ENCODE measurements around the gene CMIP. TPM values are rescaled to one million over a fixed set of nuclear protein-coding genes. Genes with fewer than 3 reads are reported as not detected.
A peak's percentile ranks its signal among the peaks of the same experiment; 100 is the strongest.

Gene CMIP
- total RNA-seq, 1 experiment from 2014 or later, result 53.6 TPM

DNA sequence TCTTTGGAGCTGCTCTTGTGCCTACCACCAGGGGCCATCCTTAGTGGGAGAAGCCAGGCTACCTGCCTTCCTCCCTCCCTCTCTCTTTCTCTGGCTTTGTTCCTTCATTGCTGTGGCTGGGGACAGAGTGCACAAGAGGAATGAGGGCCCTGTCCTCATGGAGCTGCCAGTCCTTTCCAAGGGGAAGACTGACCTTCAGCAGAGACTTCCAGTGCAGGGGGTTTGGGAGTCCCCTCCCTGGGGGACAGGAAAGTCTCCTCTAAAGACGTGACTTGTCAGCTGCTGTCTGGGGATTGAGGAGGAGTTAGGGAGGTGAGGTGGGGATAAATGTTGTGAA lies 108.1 kb downstream of the CMIP start:
- Mint-ChIP-seq H3K27me3 (ENCODE audit: insufficient read depth, unreplicated experiment) (no peaks in the 10 kb centered on the region), H3K4me1 (ENCODE audit: insufficient read depth, unreplicated experiment) (peaks cover 16% of the 10 kb centered on the region), H3K4me3 (ENCODE audit: unreplicated experiment) (no peak overlapping the region), H3K27ac (ENCODE audit: low read depth, unreplicated experiment) (peak overlapping the region; percentile 50), H3K36me3 (ENCODE audit: insufficient read depth, unreplicated experiment) (peaks cover 14% of the 10 kb centered on the region), H3K9me3 (ENCODE audit: unreplicated experiment) (no peaks in the 10 kb centered on the region)
- TF ChIP-seq, protein P1, sequence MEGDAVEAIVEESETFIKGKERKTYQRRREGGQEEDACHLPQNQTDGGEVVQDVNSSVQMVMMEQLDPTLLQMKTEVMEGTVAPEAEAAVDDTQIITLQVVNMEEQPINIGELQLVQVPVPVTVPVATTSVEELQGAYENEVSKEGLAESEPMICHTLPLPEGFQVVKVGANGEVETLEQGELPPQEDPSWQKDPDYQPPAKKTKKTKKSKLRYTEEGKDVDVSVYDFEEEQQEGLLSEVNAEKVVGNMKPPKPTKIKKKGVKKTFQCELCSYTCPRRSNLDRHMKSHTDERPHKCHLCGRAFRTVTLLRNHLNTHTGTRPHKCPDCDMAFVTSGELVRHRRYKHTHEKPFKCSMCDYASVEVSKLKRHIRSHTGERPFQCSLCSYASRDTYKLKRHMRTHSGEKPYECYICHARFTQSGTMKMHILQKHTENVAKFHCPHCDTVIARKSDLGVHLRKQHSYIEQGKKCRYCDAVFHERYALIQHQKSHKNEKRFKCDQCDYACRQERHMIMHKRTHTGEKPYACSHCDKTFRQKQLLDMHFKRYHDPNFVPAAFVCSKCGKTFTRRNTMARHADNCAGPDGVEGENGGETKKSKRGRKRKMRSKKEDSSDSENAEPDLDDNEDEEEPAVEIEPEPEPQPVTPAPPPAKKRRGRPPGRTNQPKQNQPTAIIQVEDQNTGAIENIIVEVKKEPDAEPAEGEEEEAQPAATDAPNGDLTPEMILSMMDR (IDR thresholded peaks at IDR 0.05; ENCODE audit: unreplicated experiment), result no peak
- DNase-seq (ENCODE audit: unreplicated experiment), result no peak
- intact Hi-C loops (cut with micrococcal nuclease), result no loop called here
- ChIA-PET CTCF (interaction anchor here (0.6 to 0.7 kb wide), 2 partner anchors 22 to 30 kb away, joined by 3 read pairs; no protein-coding TSS in a partner anchor), POLR2A (no interaction called here)
- BruUV-seq (replicated peaks), result no TSS peak

DNA sequence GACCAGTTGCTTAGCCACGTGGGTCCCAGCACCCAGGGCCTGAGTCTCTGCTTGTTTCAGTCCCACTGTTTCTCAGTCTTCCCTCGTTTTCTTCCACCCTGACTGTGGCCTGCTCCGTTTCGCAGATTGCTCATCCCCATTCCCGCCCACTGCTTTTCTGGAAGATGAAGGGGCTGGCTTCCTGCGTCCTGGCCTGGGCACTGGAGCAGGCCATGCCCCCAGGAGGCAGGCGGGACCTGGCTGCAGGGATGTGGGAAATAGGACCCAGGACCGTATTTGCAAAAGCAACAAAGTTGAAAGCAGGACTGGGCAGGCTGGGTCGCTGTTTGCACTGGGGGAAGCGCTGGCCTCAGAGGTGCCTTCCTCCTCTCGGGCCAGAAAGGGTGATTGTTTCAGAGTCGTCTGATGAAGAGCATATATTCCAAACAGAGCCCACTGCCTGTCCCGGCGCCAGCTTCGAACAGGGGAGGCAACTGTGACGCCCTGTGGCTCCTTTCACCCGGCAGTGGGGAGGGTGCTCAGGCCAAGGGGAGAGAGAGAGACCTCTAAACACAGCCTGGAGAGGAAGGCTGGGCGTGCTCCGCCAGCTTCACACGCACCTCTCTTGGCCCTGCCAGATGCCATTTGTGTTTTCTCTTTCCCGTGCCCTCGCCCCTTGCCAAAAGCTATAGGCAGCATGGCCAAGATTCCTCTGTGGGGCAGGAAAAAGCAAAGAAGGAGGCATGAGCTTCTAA lies 108.6 kb downstream of the CMIP start:
- Mint-ChIP-seq H3K4me1 (ENCODE audit: insufficient read depth, unreplicated experiment) (peaks cover 18% of the 10 kb centered on the region), H3K4me3 (ENCODE audit: unreplicated experiment) (no peak overlapping the region), H3K36me3 (ENCODE audit: insufficient read depth, unreplicated experiment) (peaks cover 18% of the 10 kb centered on the region), H3K9me3 (ENCODE audit: unreplicated experiment) (no peaks in the 10 kb centered on the region), H3K27ac (ENCODE audit: low read depth, unreplicated experiment) (no peak overlapping the region), H3K27me3 (ENCODE audit: insufficient read depth, unreplicated experiment) (no peaks in the 10 kb centered on the region)
- DNase-seq (ENCODE audit: unreplicated experiment), result no peak
- intact Hi-C loops (cut with micrococcal nuclease), result no loop called here
- ChIA-PET CTCF (interaction anchor here (0.7 kb wide), 1 partner anchor 30 kb away, joined by 3 read pairs; no protein-coding TSS in a partner anchor), POLR2A (interaction anchor here (0.7 kb wide), 1 partner anchor 18 kb away, joined by 4 read pairs; no protein-coding TSS in a partner anchor)
- BruUV-seq (replicated peaks), result no TSS peak
- TF ChIP-seq, protein P1 (IDR thresholded peaks at IDR 0.05; ENCODE audit: unreplicated experiment), result no peak

DNA sequence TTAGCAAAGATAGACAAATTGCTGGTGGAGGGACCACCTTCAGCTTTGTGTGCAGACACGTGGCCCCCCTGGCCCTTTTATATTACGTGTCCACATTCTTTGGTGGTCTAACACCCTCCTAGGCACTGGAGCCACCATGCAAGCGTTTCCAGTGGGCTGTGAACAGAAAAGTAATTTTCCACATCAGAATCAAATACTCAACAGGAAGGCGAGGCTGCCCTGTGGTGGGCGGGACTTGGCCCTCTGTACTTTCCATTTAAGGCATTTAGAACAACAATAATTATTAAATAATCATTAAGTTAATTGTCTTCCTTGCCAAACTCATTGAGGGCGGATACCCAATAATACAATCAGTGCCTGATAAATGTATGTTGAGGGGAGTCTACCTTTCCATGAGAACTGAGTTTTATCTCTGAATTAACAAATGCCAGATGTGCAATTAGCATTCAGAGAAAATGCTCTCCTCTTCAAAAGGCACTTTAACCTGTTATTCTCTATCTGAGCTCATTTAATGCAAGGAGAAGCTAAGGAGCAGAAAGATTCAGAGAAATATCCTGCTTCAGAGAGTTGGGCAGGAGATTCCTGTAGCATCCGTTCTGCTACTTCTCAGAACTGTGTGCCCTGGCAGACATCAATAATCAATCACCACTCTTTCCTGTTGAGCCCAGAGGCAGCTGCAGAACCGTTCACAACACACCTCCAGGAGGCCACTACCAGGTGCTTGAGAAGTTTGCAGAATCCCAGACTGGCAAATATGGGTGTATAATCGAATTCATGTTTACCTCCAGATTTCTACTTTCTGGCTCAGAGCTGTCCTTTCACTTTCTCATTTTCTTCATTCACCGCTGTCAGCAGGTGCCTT lies 109.4 kb downstream of the CMIP start:
- no TSS peak for BruUV-seq (replicated peaks)
- peaks cover 18% of the 10 kb centered on the region for H3K36me3 Mint-ChIP-seq (ENCODE audit: insufficient read depth, unreplicated experiment)
- intact Hi-C loops (cut with micrococcal nuclease), result no loop called here
- TF ChIP-seq, protein P1 (IDR thresholded peaks at IDR 0.05; ENCODE audit: unreplicated experiment), result no peak
- ChIA-PET POLR2A (interaction anchor here (0.7 to 0.9 kb wide), 2 partner anchors 19 to 23 kb away, joined by 3 to 4 read pairs; no protein-coding TSS in a partner anchor), CTCF (interaction anchor here (0.6 kb wide), 1 partner anchor 602 kb away, joined by 3 read pairs; no protein-coding TSS in a partner anchor)
- H3K4me1 Mint-ChIP-seq (ENCODE audit: insufficient read depth, unreplicated experiment), result peaks cover 21% of the 10 kb centered on the region
- DNase-seq (ENCODE audit: unreplicated experiment), result no peak
- H3K27ac Mint-ChIP-seq (ENCODE audit: low read depth, unreplicated experiment), result no peak overlapping the region
- H3K27me3 Mint-ChIP-seq (ENCODE audit: insufficient read depth, unreplicated experiment), result no peaks in the 10 kb centered on the region
- H3K4me3 Mint-ChIP-seq (ENCODE audit: unreplicated experiment), result no peak overlapping the region
- H3K9me3 Mint-ChIP-seq (ENCODE audit: unreplicated experiment), result no peaks in the 10 kb centered on the region

DNA sequence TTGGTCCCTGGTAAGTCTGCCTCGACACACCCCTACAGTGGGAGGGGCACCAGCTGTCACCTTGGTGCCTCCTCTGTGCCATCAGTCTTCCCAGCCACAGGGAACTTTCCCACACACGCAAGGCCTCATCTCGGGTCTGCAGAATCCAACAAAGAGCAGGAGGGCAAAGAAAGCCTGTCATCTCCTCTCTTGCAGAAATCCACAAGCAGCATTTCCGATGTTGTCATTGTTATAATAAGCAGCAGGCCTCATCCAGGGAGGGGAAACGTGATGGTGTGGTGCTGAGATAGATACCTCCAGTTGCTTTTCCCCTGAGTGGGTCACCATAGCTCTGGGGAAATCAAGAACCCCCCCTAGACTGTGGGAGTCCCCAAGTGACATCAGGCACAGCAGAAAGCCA lies 110.4 kb downstream of the CMIP start:
- Mint-ChIP-seq H3K9me3 (ENCODE audit: unreplicated experiment) (no peaks in the 10 kb centered on the region), H3K27ac (ENCODE audit: low read depth, unreplicated experiment) (no peak overlapping the region), H3K36me3 (ENCODE audit: insufficient read depth, unreplicated experiment) (peaks cover 18% of the 10 kb centered on the region), H3K27me3 (ENCODE audit: insufficient read depth, unreplicated experiment) (no peaks in the 10 kb centered on the region), H3K4me3 (ENCODE audit: unreplicated experiment) (no peak overlapping the region), H3K4me1 (ENCODE audit: insufficient read depth, unreplicated experiment) (peaks cover 21% of the 10 kb centered on the region)
- intact Hi-C loops (cut with micrococcal nuclease), result no loop called here
- no TSS peak for BruUV-seq (replicated peaks)
- CTCF ChIA-PET, result no interaction called here
- TF ChIP-seq, protein P1 (IDR thresholded peaks at IDR 0.05; ENCODE audit: unreplicated experiment), result no peak
- POLR2A ChIA-PET, result no interaction called here
- DNase-seq (ENCODE audit: unreplicated experiment), result no peak
